GM06990 (cell line): ENCODE data around the gene SEPTIN3.
A peak's percentile ranks its signal among the peaks of the same experiment; 100 is the strongest.

Experiments used
- DNase-seq: peaks from one replicate; pipeline ENCODE4 v3.0.0-alpha.2; 2011; ENCODE audit not compliant: insufficient read length; ENCODE audit errors: extremely low read depth
- H3K27me3 ChIP-seq: replicated peaks from 2 replicates; pipeline ENCODE4 v1.6.0; 2011; ENCODE audit warnings: low read length; ENCODE audit not compliant: control insufficient read depth, insufficient read depth
- H3K36me3 ChIP-seq: 2 replicates; pipeline ENCODE4 v1.5.1; 2011; ENCODE audit warnings: low read length; ENCODE audit not compliant: control insufficient read depth, insufficient read depth
- H3K4me3 ChIP-seq: replicated peaks from 2 replicates; pipeline ENCODE4 v1.5.1; 2011; ENCODE audit warnings: low read depth, mild to moderate bottlenecking, control low read depth, low read length
- TF ChIP-seq, protein P1 (sequence below): IDR thresholded peaks from 2 replicates; pipeline ENCODE4 v1.5.1; 2011; ENCODE audit warnings: low read length, control low read depth, mild to moderate bottlenecking, inconsistent platforms; ENCODE audit not compliant: insufficient read depth, poor library complexity, severe bottlenecking

SEPTIN3 gene

DNA sequence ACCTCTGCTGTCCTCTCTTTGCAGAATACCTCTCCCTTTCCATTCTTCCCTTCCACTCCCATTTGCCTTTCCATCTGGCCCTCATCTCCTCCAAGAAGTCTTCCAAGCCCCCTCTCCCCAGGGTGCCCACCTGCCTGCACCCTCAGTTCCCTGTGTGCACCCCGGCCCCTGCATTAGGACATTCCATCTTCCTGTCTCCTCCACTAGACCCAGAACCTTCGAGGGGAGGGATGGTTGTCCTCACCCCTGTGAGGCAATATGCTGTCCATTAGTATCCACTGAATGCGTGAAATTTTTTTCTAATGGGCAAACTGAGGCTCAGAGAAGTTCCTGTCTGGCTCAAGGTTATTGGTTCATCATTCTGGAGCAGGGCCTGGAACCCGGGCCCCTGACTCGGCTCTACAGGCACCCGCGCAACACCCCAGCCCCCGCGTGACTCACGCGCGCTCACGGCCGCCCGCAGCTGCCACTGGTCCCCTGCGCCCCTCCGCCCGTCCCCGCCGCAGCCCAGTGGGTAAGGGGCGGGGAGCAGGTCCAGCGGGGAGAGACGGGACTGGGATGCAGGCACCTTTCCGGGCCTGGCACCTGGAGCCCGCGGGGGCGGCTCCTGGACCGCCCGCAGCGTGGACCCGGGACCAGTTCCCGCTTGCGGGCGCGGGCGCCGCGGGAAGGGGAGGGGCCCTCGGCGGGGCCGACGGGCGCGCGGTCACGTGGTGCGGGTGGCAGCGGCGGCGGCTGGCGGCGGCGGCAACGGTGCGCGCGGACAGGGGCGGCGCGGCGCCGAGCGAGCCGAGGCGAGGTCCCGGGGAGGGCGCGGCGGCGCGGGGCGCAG, 7.0 kb downstream of the SEPTIN3 start:
- peak overlapping the region; percentile 53 for H3K4me3 ChIP-seq
- DNase-seq: peak; percentile 43
- TF ChIP-seq, protein P1, sequence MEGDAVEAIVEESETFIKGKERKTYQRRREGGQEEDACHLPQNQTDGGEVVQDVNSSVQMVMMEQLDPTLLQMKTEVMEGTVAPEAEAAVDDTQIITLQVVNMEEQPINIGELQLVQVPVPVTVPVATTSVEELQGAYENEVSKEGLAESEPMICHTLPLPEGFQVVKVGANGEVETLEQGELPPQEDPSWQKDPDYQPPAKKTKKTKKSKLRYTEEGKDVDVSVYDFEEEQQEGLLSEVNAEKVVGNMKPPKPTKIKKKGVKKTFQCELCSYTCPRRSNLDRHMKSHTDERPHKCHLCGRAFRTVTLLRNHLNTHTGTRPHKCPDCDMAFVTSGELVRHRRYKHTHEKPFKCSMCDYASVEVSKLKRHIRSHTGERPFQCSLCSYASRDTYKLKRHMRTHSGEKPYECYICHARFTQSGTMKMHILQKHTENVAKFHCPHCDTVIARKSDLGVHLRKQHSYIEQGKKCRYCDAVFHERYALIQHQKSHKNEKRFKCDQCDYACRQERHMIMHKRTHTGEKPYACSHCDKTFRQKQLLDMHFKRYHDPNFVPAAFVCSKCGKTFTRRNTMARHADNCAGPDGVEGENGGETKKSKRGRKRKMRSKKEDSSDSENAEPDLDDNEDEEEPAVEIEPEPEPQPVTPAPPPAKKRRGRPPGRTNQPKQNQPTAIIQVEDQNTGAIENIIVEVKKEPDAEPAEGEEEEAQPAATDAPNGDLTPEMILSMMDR: no peak

DNA sequence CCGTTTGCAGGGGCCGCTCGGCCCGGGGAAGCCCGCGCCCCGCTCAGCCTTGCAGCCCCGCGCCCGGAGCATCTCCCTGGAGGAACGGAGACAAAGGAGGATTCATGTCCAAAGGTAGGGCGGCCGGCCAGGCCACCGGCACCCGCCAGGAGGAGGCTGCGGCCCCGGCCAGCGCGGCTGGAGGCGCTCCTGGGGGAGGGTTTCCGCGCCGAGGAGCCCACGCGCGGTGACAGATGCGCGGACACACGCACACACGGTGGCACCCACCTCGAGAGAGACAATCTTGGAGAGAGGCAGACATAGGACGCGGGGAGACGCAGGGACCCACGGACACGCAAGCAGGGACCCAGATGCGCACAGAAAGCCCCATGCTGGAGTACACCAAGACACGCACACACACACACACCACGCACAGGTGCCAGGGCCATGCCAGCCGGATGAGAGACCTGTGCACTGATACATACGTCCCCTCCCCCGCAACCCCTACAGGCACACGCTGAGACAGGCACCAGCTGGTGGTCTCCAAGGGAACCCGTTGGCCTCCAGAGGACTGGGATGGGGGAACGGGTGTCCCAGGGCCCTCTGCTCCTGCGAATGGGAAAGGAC, 7.8 kb downstream of the SEPTIN3 start:
- H3K36me3 ChIP-seq: no peaks in the 10 kb centered on the region; the same call in 1 of the 2 replicates
- no peak for DNase-seq
- H3K4me3 ChIP-seq: peak overlapping the region; percentile 51
- TF ChIP-seq, protein P1: no peak
- peaks cover 1% of the 10 kb centered on the region; the same call in 1 of the 2 replicates for H3K27me3 ChIP-seq

More for the DNA sequence above, 7.0 kb downstream of the SEPTIN3 start:
- Histone ChIP-seq H3K27me3 (peaks cover 1% of the 10 kb centered on the region; the same call in 1 of the 2 replicates), H3K36me3 (no peaks in the 10 kb centered on the region)

DNA sequence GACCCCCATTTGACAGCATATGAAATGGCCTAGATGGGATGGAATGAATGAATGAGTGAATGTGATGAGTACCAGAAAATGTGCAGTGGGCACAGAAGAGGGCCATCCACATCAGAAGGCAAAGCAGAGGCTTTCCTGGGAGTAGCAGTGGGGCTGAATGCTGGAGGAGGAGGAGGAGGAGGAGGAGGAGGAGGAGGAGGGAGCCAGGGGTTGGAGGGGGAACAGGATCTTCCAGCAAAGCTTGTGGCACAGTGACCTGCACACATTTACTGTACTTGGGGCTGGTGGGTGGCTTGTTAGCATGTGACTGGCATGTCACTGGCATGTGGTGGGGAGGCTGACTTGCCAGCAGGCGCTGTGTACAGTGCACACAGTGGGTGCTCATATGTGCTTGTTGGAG, 9.5 kb downstream of the SEPTIN3 start:
- TF ChIP-seq, protein P1: no peak
- Histone ChIP-seq H3K36me3 (no peaks in the 10 kb centered on the region; the same call in 1 of the 2 replicates), H3K4me3 (no peak overlapping the region), H3K27me3 (peaks cover 1% of the 10 kb centered on the region; the same call in 1 of the 2 replicates)
- no peak for DNase-seq

DNA sequence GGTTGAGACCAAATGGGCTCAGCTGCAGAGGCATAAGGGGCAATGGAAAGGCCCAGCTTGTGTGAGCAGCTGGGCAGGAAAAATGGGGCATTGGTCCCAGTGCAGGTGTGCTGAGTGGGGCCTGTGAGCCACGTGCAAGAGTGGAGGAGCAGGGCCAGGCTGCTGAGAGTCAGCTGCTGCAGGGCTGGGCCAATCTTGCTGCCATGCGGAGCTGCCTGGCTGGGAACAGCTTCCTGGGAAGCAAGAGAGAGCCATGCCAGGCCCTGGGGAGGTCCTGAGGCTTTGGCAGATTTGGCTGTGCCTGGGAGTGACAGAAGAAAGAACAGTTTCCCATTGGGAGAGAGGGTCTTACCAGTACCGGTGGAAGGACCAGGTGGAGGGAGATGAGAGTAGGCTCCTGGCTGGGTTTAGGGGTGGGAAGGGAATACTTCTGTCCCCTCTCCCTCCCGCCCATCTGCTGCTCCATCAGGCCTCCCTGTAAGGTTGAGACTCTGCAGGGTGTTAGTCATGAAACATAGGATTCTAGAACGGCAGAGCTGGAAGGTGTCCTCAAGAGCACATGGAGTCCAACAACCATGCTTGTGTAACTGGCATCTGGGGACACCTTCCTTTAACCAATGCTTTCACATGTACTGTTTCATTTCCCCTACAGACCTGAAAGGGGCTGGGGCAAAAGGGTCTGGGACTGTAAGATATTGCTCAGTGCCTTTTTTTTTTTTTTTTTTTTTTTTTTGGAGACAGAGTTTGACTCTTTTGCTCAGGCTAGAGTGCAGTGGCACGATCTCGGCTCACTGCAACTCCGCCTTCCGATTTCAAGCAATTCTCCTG, 10.4 kb downstream of the SEPTIN3 start:
- TF ChIP-seq, protein P1: no peak
- Histone ChIP-seq H3K4me3 (no peak overlapping the region), H3K27me3 (peaks cover 1% of the 10 kb centered on the region; the same call in 1 of the 2 replicates), H3K36me3 (no peaks in the 10 kb centered on the region; the same call in 1 of the 2 replicates)
- DNase-seq: no peak

DNA sequence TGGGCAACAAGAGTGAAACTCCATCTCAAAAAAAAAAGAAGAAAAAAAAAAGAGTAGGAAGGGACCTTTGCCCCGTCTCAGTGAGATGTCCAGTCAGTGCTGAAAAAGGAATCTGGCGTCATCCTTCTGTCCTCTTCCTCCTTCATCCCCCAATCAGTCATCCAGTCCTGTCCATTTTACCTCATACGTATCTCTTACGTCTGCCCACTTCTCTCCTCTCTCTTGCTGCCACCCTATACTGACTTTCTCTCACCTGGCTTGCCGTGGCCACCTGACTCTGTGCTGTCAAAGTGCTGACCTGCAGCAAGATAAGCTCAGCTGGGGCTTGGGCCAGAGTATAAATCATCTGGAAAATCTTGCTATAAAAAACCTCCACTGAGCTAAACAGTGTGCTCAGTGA, 13.6 kb downstream of the SEPTIN3 start:
- Histone ChIP-seq H3K36me3 (no peaks in the 10 kb centered on the region; the same call in 1 of the 2 replicates), H3K4me3 (no peak overlapping the region), H3K27me3 (no peaks in the 10 kb centered on the region)
- TF ChIP-seq, protein P1: no peak
- DNase-seq: no peak
